DND-41 (cell line): ENCODE data around the gene IQSEC1.

Source experiments
- ATAC-seq: fragments of 200-7000 bp; cut with Tn5 transposase; 3 replicates; pipeline ENCODE4 v1.9.1; 2021; ENCODE audit warnings: low read depth; ENCODE audit not compliant: insufficient read depth
- DNase-seq: peaks from one replicate; pipeline ENCODE4 v3.0.0-alpha.2; 2020
- H2AFZ ChIP-seq: 2 replicates; pipeline ENCODE4 v1.6.0; 2012; ENCODE audit warnings: low read depth, low read length
- H3K27ac ChIP-seq: 2 replicates; pipeline ENCODE4 v1.5.1; 2012; ENCODE audit warnings: low read length, inconsistent platforms
- H3K27me3 ChIP-seq: fragments of 200-600 bp; sonication (generic); 2 replicates; pipeline ENCODE4 v1.6.0; 2012; ENCODE audit warnings: low read length, mild to moderate bottlenecking, inconsistent platforms; ENCODE audit not compliant: insufficient read depth, poor library complexity
- H3K36me3 ChIP-seq: 2 replicates; pipeline ENCODE4 v1.5.1; 2012; ENCODE audit warnings: low read length, inconsistent platforms; ENCODE audit not compliant: insufficient read depth
- H3K4me1 ChIP-seq: 2 replicates; pipeline ENCODE4 v1.5.1; 2012; ENCODE audit warnings: mild to moderate bottlenecking, low read length; ENCODE audit not compliant: insufficient read depth
- H3K4me2 ChIP-seq: 2 replicates; pipeline ENCODE4 v1.6.0; 2012; ENCODE audit warnings: mild to moderate bottlenecking, moderate library complexity, low read length, inconsistent platforms; ENCODE audit not compliant: insufficient read depth
- H3K4me3 ChIP-seq, 2 experiments: fragments of 200-600 bp in 1 of 2; shearing (Covaris generic) in 1 of 2; 2 replicates each; pipeline ENCODE4 v1.5.1; 2012 to 2016; ENCODE audit warnings: inconsistent platforms in 2 of 2, low read length in 2 of 2, mild to moderate bottlenecking in 2 of 2, low read depth in 1 of 2, moderate library complexity in 1 of 2
- H3K79me2 ChIP-seq: 2 replicates; pipeline ENCODE4 v1.6.0; 2012; ENCODE audit warnings: low read length, inconsistent platforms; ENCODE audit not compliant: insufficient read depth
- H3K9ac ChIP-seq: 2 replicates; pipeline ENCODE4 v1.6.0; 2012; ENCODE audit warnings: low read depth, mild to moderate bottlenecking, inconsistent platforms, low read length, moderate library complexity
- H3K9me3 ChIP-seq: 2 replicates; pipeline ENCODE4 v1.5.1; 2012; ENCODE audit warnings: low read length, moderate library complexity, mild to moderate bottlenecking, inconsistent platforms; ENCODE audit not compliant: insufficient read depth, severe bottlenecking
- H4K20me1 ChIP-seq: 2 replicates; pipeline ENCODE4 v1.6.0; 2012; ENCODE audit warnings: low read length; ENCODE audit not compliant: insufficient read depth
- EZH2 ChIP-seq: IDR thresholded peaks from 3 replicates; pipeline ENCODE4 v1.6.1; 2012; ENCODE audit warnings: borderline replicate concordance, low read depth, mild to moderate bottlenecking, moderate library complexity, low read length, inconsistent platforms; ENCODE audit not compliant: severe bottlenecking
- TF ChIP-seq, protein P1 (sequence below): IDR thresholded peaks from 2 replicates; pipeline ENCODE4 v1.5.1; 2012; ENCODE audit warnings: borderline replicate concordance, low read length, moderate library complexity, mild to moderate bottlenecking; ENCODE audit not compliant: poor library complexity, severe bottlenecking; ENCODE audit errors: extremely low read depth

Gene IQSEC1

DNA sequence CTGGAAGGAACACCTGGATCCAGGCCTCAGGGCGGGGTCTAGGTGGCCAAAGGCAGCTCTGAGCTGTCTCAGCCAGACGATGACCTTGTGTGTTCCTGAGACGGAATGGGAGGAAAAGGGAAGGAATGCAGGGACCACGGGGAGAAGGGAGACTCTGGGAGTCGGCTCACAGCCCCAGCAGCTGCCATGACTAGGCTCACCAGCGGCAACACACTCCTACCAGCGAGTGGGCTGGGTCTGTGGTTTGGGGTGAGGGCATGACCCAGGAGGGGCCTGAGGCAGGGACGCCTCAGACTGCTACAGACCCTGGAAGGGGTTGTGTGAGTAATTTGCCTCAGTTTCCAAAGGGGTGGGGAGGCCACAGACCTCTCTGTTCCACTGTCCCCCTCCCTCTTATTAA is 19.8 kb downstream of the IQSEC1 start:
- H3K79me2 ChIP-seq = no peaks in the 10 kb centered on the region

DNA sequence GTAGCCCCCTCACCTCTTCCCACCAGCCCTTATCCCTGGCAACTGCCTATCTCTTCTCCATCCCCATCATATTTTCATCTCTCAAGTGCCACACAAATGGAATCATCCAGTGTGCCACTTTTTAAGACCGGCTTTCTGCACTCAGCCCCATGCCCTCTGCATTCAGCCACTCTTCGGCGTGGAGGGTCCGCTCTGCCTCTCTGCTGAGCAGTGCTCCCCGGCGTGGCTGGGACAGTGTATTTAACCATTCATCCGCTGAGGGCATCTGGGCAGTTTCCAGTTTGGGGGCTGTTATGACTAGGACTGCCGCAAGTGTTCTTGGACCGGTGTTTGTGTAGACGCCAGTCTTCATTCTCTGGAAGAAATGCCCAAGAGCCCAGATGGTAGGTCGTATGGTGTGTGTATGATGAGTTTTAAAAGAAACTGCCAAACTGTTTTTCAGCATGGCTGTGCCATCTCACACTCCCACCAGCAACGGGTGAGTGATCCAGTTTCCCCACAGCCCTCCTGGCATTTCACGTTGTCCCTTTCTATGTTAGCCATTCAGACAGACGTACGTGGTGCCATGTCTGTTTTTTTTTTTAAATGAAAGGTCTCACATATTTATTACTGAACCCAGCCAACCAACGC is 20.9 kb downstream of the IQSEC1 start:
- Histone ChIP-seq H3K4me1 (peaks cover 46% of the 10 kb centered on the region), H3K27ac (peak overlapping the region; percentile 86), H3K4me2 (no peak overlapping the region), H4K20me1 (no peaks in the 10 kb centered on the region), H3K27me3 (no peaks in the 10 kb centered on the region), H3K4me3 (no peak overlapping the region), H3K79me2 (no peaks in the 10 kb centered on the region), H3K9ac (no peak overlapping the region), H2AFZ (no peak overlapping the region), H3K36me3 (no peaks in the 10 kb centered on the region), H3K9me3 (no peaks in the 10 kb centered on the region)
- TF ChIP-seq, protein P1, sequence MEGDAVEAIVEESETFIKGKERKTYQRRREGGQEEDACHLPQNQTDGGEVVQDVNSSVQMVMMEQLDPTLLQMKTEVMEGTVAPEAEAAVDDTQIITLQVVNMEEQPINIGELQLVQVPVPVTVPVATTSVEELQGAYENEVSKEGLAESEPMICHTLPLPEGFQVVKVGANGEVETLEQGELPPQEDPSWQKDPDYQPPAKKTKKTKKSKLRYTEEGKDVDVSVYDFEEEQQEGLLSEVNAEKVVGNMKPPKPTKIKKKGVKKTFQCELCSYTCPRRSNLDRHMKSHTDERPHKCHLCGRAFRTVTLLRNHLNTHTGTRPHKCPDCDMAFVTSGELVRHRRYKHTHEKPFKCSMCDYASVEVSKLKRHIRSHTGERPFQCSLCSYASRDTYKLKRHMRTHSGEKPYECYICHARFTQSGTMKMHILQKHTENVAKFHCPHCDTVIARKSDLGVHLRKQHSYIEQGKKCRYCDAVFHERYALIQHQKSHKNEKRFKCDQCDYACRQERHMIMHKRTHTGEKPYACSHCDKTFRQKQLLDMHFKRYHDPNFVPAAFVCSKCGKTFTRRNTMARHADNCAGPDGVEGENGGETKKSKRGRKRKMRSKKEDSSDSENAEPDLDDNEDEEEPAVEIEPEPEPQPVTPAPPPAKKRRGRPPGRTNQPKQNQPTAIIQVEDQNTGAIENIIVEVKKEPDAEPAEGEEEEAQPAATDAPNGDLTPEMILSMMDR = no peak
- no peak for TF ChIP-seq EZH2
- no peak for ATAC-seq
- no peak for DNase-seq

More for the DNA sequence above, 19.8 kb downstream of the IQSEC1 start:
- ATAC-seq = peak; percentile 65
- H3K27ac ChIP-seq = peak overlapping the region; percentile 39
- no peak overlapping the region for H3K9ac ChIP-seq
- peaks cover 38% of the 10 kb centered on the region for H3K4me1 ChIP-seq
- H3K36me3 ChIP-seq = no peaks in the 10 kb centered on the region
- no peak for DNase-seq
- no peaks in the 10 kb centered on the region for H3K27me3 ChIP-seq
- no peak overlapping the region for H2AFZ ChIP-seq
- no peaks in the 10 kb centered on the region for H3K9me3 ChIP-seq
- no peak overlapping the region for H3K4me3 ChIP-seq
- no peak overlapping the region for H3K4me2 ChIP-seq
- no peaks in the 10 kb centered on the region for H4K20me1 ChIP-seq
- no peak for TF ChIP-seq EZH2
- TF ChIP-seq, protein P1 = no peak

DNA sequence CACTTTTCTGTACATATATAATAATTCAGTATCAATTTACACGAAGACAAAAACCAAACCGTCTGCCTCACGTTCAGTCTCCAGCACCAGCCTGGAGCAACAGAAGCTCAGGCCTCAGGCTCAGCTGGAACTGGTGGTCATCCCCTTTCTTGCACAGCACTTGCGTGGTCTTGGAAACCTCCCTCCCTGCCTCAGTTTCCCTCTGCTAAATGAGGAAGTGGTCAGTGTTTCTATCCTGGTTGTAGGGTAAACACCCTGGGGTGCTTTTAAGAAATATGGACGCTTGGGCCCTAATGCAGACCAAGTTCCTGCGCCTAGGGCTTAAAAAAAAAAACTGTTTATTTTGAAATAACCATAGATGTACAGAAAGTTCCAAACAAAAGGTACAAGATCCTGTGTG is 21.6 kb downstream of the IQSEC1 start:
- Histone ChIP-seq H3K27me3 (no peaks in the 10 kb centered on the region), H3K4me1 (peaks cover 53% of the 10 kb centered on the region), H2AFZ (peak overlapping the region; percentile 62; the same call in 1 of the 2 replicates), H3K36me3 (no peaks in the 10 kb centered on the region), H3K9me3 (no peaks in the 10 kb centered on the region), H4K20me1 (no peaks in the 10 kb centered on the region), H3K27ac (peak overlapping the region; percentile 86), H3K4me2 (no peak overlapping the region), H3K9ac (peak overlapping the region; percentile 25; the same call in 1 of the 2 replicates), H3K4me3 (no peak overlapping the region), H3K79me2 (no peaks in the 10 kb centered on the region)
- DNase-seq (no peak), ATAC-seq (no peak)
- TF ChIP-seq, protein P1 = no peak
- TF ChIP-seq EZH2 = no peak
